ENCODE results near the gene TMEM86B. TPM values are rescaled to one million over a fixed set of nuclear protein-coding genes. Genes with fewer than 3 reads are reported as not detected.

The TMEM86B gene
- total RNA-seq, 2 experiments from 2014 or later, result 11.7 to 11.8 TPM

DNA sequence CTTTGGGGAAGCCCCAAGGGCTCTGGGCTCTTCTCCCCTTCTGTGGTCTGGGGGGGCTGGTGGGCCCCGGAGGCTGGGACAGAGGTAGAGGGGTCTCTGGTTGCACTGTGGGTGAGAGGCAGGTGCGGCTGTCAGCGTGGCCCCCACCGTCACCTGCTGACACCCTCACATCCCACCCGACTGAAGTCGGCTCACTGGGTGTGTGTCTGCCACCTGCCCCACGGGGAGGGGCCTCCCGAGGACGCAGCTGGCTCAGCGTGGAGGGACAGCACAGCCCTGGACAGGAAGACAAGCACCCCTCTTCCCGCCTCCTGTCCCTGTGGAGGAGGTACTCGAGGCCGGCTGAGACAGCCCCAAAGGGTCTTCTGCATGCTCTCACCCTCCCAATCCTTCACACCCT lies 2.2 kb upstream of the TMEM86B start:
- no peak overlapping the region for H3K4me3 Mint-ChIP-seq
- Histone ChIP-seq H3K36me3 (ENCODE audit: insufficient read depth, low read length) (peaks cover 75% of the 10 kb centered on the region), H3K4me1 (ENCODE audit: insufficient read depth, low read length) (no peaks in the 10 kb centered on the region), H3K27me3 (ENCODE audit: control insufficient read depth in 1 of 2, insufficient read depth in 2 of 2, low read length in 2 of 2) (no peaks in the 10 kb centered on the region), H3K9me3 (ENCODE audit: control insufficient read depth in 1 of 2, insufficient read depth in 1 of 2, low read length in 2 of 2) (no peaks in the 10 kb centered on the region), H3K4me3 (ENCODE audit: low read length) (no peak overlapping the region), H3K27ac (ENCODE audit: low read depth in 1 of 2, low read length in 2 of 2) (no peak overlapping the region)
- TF ChIP-seq, protein P1, sequence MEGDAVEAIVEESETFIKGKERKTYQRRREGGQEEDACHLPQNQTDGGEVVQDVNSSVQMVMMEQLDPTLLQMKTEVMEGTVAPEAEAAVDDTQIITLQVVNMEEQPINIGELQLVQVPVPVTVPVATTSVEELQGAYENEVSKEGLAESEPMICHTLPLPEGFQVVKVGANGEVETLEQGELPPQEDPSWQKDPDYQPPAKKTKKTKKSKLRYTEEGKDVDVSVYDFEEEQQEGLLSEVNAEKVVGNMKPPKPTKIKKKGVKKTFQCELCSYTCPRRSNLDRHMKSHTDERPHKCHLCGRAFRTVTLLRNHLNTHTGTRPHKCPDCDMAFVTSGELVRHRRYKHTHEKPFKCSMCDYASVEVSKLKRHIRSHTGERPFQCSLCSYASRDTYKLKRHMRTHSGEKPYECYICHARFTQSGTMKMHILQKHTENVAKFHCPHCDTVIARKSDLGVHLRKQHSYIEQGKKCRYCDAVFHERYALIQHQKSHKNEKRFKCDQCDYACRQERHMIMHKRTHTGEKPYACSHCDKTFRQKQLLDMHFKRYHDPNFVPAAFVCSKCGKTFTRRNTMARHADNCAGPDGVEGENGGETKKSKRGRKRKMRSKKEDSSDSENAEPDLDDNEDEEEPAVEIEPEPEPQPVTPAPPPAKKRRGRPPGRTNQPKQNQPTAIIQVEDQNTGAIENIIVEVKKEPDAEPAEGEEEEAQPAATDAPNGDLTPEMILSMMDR (IDR thresholded peaks at IDR 0.05), result no peak
- ChIA-PET CTCF (no interaction called here), POLR2A (interaction anchor here (1.5 kb wide), 1 partner anchor 28 kb away, joined by 3 read pairs; the partner anchor contains the start of gene PPP6R1)
- H3K27ac Mint-ChIP-seq, result no peak overlapping the region
- peaks cover 91% of the 10 kb centered on the region for H3K36me3 Mint-ChIP-seq (ENCODE audit: low read depth)
- ATAC-seq (ENCODE audit: poor library complexity) (no peak), DNase-seq (no peak)
- no peaks in the 10 kb centered on the region for H3K9me3 Mint-ChIP-seq
- H3K4me1 Mint-ChIP-seq (ENCODE audit: low read depth), result peaks cover under 1% of the 10 kb centered on the region
- H3K27me3 Mint-ChIP-seq, result no peaks in the 10 kb centered on the region
- intact Hi-C loops (cut with DNase I, micrococcal nuclease), result no loop called here

DNA sequence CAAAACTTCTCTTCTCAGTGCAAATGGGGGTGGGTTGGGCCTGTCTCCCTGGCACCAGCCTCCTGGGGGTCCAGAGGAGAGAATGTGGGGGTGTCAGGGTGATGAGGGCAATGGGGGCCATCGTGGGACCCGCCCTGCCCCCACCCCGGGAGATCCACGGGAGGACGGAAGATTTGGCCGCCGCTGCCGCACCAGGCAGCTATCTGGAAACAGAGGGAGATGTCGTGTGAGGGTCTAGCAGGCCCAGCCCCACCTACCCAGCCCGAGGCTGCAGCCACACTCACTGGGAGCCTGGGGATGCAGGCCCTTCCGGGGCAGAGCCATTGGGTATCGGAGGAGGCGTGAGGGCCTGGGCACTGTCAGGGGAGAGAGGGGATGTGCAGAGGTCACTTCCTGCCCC lies 1.8 kb upstream of the TMEM86B start:
- H3K27me3 Mint-ChIP-seq, result no peaks in the 10 kb centered on the region
- H3K4me3 ChIP-seq (ENCODE audit: low read length), result no peak overlapping the region
- CTCF ChIA-PET, result no interaction called here
- H3K9me3 Mint-ChIP-seq, result no peaks in the 10 kb centered on the region
- H3K27me3 ChIP-seq (ENCODE audit: control insufficient read depth in 1 of 2, insufficient read depth in 2 of 2, low read length in 2 of 2), result no peaks in the 10 kb centered on the region
- H3K9me3 ChIP-seq (ENCODE audit: control insufficient read depth in 1 of 2, insufficient read depth in 1 of 2, low read length in 2 of 2), result no peaks in the 10 kb centered on the region
- H3K27ac ChIP-seq (ENCODE audit: low read depth in 1 of 2, low read length in 2 of 2), result no peak overlapping the region
- no peak overlapping the region for H3K27ac Mint-ChIP-seq
- no peak for DNase-seq
- H3K4me1 Mint-ChIP-seq (ENCODE audit: low read depth), result peaks cover 5% of the 10 kb centered on the region
- no peak overlapping the region for H3K4me3 Mint-ChIP-seq
- ATAC-seq (ENCODE audit: poor library complexity), result no peak
- H3K4me1 ChIP-seq (ENCODE audit: insufficient read depth, low read length), result no peaks in the 10 kb centered on the region
- peaks cover 74% of the 10 kb centered on the region for H3K36me3 ChIP-seq (ENCODE audit: insufficient read depth, low read length)
- POLR2A ChIA-PET, result no interaction called here
- intact Hi-C loops (cut with DNase I, micrococcal nuclease), result no loop called here
- peaks cover 93% of the 10 kb centered on the region for H3K36me3 Mint-ChIP-seq (ENCODE audit: low read depth)
- TF ChIP-seq, protein P1 (IDR thresholded peaks at IDR 0.05), result no peak

DNA sequence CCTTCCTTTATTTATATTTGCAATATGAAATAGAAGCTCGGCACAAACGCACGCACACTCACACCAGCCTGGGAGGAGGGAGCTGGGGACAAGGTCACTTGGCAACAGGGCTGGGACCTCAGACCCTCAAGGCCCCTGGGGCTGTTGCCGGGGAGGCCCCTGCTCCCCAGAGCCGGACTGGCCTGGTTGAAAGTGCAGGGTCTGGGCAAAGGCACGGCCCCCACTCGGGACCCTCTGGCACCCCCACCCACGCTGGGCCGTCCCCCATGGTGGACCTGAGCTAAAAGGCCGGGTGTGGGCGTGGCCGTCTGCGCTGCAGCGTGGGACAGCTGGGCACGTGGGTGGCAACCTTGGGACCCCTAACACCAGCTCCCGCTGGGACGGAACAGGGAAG lies 1.2 kb upstream of the TMEM86B start:
- POLR2A ChIA-PET, result no interaction called here

More for the DNA sequence above, 1.2 kb upstream of the TMEM86B start:
- CTCF ChIA-PET, result no interaction called here
- Histone ChIP-seq H3K36me3 (ENCODE audit: insufficient read depth, low read length) (peaks cover 73% of the 10 kb centered on the region), H3K4me3 (ENCODE audit: low read length) (no peak overlapping the region), H3K4me1 (ENCODE audit: insufficient read depth, low read length) (no peaks in the 10 kb centered on the region), H3K27me3 (ENCODE audit: control insufficient read depth in 1 of 2, insufficient read depth in 2 of 2, low read length in 2 of 2) (no peaks in the 10 kb centered on the region), H3K27ac (ENCODE audit: low read depth in 1 of 2, low read length in 2 of 2) (no peak overlapping the region), H3K9me3 (ENCODE audit: control insufficient read depth in 1 of 2, insufficient read depth in 1 of 2, low read length in 2 of 2) (no peaks in the 10 kb centered on the region)
- ATAC-seq (ENCODE audit: poor library complexity) (no peak), DNase-seq (no peak)
- no peaks in the 10 kb centered on the region for H3K27me3 Mint-ChIP-seq
- H3K4me1 Mint-ChIP-seq (ENCODE audit: low read depth), result peaks cover 6% of the 10 kb centered on the region
- H3K27ac Mint-ChIP-seq, result no peak overlapping the region
- intact Hi-C loops (cut with DNase I, micrococcal nuclease), result no loop called here
- peaks cover 90% of the 10 kb centered on the region for H3K36me3 Mint-ChIP-seq (ENCODE audit: low read depth)
- H3K9me3 Mint-ChIP-seq, result no peaks in the 10 kb centered on the region
- TF ChIP-seq, protein P1 (IDR thresholded peaks at IDR 0.05), result no peak
- no peak overlapping the region for H3K4me3 Mint-ChIP-seq
